ENCODE measurements around the gene XRCC6.

GRCh38 chr22:41582694-41583093, 38.4 kb upstream of the XRCC6 start:
- TF ChIP-seq CTCF (IDR thresholded peaks at IDR 0.05 in 2 of 3, conservative IDR thresholded peaks at IDR 0.05 in 1 of 3; ENCODE audit: borderline replicate concordance in 1 of 3, insufficient read depth in 1 of 3, low read depth in 2 of 3, low read length in 2 of 3) (no peak), POLR2A (IDR thresholded peaks at IDR 0.05; ENCODE audit: borderline replicate concordance, extremely low read depth, insufficient read depth, insufficient read length) (no peak), ZFX (IDR thresholded peaks at IDR 0.05) (no peak), POLR2AphosphoS5 (IDR thresholded peaks at IDR 0.05; ENCODE audit: low read depth, low read length) (no peak), EGR1 (IDR thresholded peaks at IDR 0.05; ENCODE audit: low read depth) (no peak)
